Astrocyte of the spinal cord (primary cell): ENCODE measurements around the gene ACOT11.
A peak's percentile ranks its signal among the peaks of the same experiment; 100 is the strongest.
"Not testable (repeated sequence)": the region's sequence is repeated elsewhere in the genome, so short reads cannot be mapped to it uniquely, and the experiment has no call there.

Source experiments
- DNase-seq: peaks from one replicate; pipeline ENCODE4 v3.0.0; 2011; ENCODE audit warnings: low read depth, low spot score
- H3K4me3 ChIP-seq: 2 replicates; pipeline ENCODE4 v1.5.1; 2011; ENCODE audit warnings: low read depth, mild to moderate bottlenecking, low read length, moderate library complexity
- in situ Hi-C: cut with HindIII; loops from 2 replicates; pipeline ENCODE4 v1.10.0; 2017; ENCODE audit warnings: low sequenced_read_pairs
- TF ChIP-seq, protein P1 (sequence below): IDR thresholded peaks from 2 replicates; pipeline ENCODE4 v1.5.1; 2012; ENCODE audit warnings: low read depth, mild to moderate bottlenecking, low read length, inconsistent platforms

The ACOT11 gene

DNA sequence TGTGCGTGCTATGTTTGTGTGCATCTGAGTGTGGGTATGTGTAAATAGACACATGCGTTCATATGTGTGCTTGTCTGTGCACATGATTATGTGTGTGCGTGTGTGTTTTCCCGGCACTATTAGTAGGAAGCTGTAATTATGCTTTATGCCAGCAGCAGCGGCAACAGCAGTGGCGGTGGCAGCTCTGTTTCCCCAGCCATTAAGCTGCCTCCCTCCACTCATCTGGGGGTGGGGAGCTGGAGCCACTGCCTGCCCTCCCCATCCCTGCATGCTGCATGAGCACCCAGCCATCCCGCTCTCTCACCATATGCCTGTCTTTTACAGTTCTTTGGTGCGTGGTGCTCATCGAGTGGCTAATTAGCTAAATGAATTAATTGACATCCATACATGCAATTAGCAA is 30.5 kb upstream of the ACOT11 start:
- in situ Hi-C loops, result no loop called here
- no peak overlapping the region for H3K4me3 ChIP-seq
- no peak for DNase-seq
- TF ChIP-seq, protein P1, sequence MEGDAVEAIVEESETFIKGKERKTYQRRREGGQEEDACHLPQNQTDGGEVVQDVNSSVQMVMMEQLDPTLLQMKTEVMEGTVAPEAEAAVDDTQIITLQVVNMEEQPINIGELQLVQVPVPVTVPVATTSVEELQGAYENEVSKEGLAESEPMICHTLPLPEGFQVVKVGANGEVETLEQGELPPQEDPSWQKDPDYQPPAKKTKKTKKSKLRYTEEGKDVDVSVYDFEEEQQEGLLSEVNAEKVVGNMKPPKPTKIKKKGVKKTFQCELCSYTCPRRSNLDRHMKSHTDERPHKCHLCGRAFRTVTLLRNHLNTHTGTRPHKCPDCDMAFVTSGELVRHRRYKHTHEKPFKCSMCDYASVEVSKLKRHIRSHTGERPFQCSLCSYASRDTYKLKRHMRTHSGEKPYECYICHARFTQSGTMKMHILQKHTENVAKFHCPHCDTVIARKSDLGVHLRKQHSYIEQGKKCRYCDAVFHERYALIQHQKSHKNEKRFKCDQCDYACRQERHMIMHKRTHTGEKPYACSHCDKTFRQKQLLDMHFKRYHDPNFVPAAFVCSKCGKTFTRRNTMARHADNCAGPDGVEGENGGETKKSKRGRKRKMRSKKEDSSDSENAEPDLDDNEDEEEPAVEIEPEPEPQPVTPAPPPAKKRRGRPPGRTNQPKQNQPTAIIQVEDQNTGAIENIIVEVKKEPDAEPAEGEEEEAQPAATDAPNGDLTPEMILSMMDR, result no peak

DNA sequence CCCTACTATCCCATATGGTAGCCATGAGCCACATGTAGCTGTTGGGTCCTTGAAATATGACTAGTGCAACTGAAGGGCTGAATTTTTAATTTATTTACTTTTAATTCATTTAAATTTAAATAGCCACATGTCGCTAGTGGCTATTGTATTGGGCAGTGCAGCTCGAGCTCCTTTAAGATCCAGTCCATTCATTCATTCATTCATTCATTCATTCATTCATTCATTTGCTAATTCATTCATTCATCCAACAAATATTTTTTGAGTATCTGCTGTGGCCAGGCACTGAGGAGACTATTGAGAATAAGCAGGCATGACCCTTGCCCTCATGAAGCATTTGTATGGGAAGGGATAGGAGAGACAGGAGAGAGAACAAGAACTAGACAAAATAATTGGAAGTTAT is 29.5 kb upstream of the ACOT11 start:
- in situ Hi-C loops, result no loop called here
- H3K4me3 ChIP-seq, result no peak overlapping the region
- TF ChIP-seq, protein P1, result no peak
- no peak for DNase-seq

DNA sequence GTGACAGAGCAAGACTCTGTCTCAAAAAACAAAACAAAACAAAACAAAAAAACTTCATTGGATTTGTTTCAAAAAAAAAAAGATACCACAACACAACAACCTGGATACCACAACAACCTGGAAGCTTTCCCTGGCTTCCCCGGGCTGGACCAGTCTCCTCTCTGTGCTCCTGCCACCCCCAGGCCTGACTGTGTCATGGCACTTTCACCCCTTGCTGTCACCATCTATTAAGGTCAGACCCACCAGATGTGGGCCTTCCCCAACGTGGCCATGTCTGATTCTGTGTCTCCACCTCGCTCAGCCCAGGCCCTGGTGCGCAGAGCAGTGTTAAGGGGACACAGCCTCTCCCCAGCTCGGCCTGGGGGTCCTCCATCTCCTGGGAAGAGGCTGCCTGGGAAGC is 28.3 kb upstream of the ACOT11 start:
- no peak for DNase-seq
- in situ Hi-C loops, result no loop called here
- H3K4me3 ChIP-seq, result no peak overlapping the region
- TF ChIP-seq, protein P1, result peak; percentile 2

DNA sequence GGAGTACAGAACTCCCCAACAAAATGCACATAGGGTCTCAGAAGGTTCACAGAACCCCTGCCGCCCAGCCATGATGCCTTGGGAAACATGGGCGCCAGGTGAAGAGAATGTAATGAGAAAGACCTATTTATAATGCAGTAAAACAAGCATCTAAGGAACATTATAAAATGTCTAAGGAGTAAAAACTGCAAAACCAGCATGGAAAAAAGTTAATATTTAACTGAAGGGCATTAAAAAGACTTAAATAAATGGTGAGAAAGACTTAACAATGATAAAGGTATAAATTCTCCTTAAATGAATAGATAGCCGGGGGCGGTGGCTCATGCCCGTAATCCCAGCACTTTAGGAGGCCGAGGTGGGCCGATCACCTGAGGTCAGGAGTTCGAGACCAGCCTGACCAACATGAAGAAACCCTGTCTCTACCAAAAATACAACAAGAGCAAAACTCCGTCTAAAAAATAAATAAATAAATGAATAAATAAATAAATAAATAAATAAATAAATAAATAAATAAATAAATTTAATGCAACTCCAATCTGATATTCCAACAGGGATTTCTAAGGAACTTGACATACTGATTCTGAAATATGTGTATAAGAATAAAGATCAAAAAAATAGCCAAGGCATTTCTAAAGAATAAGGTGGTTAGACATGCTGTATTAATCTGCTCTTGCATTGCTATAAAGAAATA is 27.3 kb upstream of the ACOT11 start:
- DNase-seq, result no peak
- TF ChIP-seq, protein P1, result no peak
- in situ Hi-C loops, result no loop called here
- H3K4me3 ChIP-seq, result no peak overlapping the region

DNA sequence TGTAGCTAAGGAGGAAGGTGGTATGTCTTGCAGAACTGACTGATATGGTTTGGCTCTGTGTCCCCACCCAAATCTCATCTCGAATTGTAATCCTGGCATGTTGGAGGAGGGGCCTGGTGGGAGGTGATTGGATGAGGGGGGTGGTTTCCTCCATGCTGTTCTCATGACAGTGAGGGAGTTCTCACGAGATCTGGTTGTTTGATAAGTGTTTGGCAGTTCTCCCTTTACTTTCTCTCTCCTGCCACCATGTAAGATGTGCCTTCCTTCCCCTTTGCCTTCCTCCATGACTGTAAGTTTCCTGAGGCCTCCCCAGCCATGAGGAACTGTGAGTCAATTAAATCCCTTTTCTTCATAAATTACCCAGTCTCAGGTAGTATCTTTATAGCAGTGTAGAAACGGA is 21.5 kb upstream of the ACOT11 start:
- in situ Hi-C loops, DNase-seq: not testable (repeated sequence)

DNA sequence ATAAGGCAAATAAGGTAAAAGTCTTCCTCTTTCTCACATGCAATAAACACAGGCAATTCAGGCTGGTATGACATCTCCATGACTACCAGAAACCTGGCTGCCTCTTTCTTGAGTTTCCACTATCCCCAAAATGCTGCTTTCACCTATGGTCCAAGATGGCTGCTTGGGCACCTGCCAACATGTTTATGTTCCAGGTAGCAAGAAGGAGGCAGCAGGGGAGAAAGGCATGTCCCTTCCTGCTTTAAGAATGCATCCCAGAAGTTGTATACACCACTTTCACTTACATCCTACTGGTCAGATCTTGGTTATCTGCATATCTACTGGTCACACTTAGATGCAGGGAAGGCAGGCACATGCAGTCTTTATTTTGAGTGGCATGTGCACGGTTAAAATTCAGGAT is 19.4 kb upstream of the ACOT11 start:
- no peak overlapping the region for H3K4me3 ChIP-seq
- in situ Hi-C loops, result no loop called here
- TF ChIP-seq, protein P1, result no peak
- DNase-seq, result no peak

More for the DNA sequence above, 21.5 kb upstream of the ACOT11 start:
- H3K4me3 ChIP-seq, result not testable (repeated sequence)

DNA sequence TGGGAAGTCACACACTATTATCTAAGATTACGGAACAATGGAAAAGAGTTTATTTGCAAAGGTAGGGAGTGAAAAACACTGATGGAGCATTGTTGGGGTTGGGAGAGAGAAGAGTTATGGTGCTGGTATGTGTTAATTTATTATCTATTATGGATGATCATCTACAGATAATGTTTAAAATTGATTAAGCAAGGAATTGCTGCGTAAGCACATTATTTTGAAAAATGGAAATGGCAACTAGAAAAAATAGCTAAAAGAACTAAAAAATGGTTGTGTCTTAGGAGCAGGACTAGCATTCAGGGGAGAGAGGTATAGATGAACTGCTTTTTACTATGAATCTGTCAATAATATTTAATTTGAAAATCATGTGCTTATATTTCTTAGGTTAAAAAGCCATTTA is 16.0 kb upstream of the ACOT11 start:
- no peak overlapping the region for H3K4me3 ChIP-seq
- DNase-seq, result no peak
- in situ Hi-C loops, result no loop called here
- TF ChIP-seq, protein P1, result no peak

DNA sequence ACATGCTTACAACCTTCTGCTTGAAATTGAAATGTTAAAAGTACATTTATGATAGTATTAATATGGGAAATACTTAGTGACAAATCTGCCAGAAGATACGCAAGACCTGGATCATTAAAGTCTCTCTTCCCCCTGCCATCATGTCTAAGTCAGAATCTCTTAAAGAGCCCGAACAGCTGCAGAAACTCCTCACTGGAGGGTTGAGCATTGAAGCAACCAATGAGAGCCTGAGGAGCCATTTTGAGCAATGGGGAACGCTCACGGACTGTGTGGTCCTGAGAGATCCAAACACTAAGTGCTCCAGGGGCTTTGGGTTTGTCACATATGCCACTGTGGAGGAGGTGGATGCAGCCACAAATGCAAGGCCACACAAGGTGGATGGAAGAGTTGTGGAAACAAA is 11.4 kb upstream of the ACOT11 start:
- H3K4me3 ChIP-seq, DNase-seq, in situ Hi-C loops: not testable (repeated sequence)
